ENCODE results near the gene METTL25. TPM values are rescaled to one million over a fixed set of nuclear protein-coding genes. Genes with fewer than 3 reads are reported as not detected.

The METTL25 gene
- total RNA-seq, 1 experiment from 2014 or later: 5.6 TPM

DNA sequence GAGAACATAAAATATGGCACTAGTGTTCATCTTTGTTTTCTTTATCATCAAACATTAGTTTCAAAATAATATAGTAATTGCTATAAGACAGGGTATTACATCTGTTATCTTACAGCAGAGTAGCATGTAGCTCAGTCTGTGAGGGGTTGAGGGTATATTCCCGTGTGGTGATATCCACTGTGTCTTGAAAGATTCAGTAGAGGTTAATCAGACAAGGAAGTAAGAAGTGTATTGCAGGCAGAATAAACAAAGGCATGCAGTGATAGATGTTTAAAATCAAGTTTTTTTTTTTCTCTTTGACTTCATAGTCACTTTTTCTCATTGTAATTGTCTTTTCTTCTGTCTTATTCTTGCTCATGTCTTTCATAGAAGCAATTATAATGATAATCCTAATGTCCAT is 48.3 kb downstream of the METTL25 start:
- DNase-seq (ENCODE audit: low spot score): no peak

DNA sequence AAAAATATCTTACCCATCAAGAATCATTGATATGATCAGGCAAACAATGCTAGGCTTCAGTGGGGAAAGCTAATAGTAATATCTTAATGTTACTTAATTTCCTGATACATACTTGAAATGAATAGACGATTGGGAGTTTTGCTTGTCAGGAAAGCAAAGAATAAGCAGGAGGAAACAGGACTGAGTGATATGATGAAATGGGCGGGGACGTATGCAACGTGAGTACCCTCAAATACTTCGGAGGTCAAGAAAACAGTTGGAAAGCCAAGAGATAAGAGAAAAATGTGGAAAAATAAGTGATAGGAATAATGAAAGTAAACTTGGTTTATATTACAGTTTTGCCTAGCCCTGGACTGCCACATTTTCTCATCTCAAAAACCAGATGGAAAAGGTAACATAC is 49.2 kb downstream of the METTL25 start:
- DNase-seq (ENCODE audit: low spot score): no peak

DNA sequence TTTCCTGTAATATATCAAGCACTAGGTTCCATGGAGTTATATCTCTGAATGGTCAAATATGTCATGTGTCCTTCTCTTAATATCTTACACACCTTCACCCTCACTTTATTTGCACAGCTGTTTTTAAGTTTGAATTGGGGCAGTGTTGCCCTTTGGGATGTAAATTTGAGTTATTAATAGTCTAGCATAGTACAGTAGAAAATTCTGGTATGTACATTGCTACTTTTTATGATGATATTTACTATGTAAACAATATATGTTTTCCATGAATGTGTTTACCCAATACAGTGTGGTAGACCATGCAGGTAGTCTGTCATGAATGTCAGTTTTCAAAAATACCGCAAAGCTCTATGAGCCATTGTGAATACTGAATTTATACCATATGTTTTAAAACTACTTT is 50.5 kb downstream of the METTL25 start:
- no peak for DNase-seq (ENCODE audit: low spot score)

DNA sequence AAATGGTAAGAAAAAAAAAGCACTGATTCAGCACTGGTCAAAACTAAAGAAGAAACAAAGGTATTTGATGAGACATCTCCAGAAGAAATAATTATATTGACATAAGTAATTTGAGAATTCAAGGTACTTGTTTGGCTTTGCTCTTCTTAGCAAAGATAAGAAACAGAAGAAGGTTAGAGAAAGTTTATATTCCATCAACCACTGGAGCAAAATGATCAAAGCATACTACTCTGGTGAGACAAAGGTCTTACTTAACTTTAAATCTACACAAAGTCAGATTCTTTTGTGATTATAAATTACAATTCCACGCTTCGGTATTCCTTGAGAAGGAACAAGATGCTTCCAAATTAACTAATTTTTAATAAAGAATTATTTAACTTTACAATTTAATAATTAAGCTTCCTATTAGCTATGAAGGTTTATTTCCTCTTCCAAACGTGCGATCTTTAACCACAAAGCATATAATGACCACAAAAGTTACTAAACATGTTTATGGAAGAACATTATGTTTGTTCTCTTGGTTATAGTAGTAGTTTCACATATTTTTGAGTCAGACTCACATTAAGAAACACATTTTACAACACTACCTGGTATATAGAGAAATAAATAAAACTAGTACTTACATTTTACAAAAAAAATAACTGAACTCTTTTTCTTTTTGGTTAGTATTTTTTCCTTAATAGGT is 53.4 kb downstream of the METTL25 start:
- no peak for DNase-seq (ENCODE audit: low spot score)

DNA sequence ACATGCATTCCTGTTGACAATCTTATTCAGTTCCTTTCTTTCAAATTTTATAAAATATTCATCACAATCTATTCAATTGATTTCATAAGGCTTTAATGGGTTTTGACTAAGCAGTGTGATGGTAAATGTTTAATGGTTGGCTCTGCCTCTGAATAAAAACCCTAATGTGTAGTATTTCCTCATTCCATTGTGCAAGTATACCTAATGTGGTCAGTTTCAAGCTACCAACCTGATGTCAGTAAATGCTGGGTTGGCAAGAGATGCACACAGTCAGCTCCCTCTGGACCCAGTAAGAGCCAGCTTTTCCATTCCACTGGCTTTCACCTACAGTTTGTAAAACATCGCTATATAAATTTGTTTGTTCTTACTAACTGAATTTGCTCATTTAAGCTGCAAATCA is 53.9 kb downstream of the METTL25 start:
- DNase-seq (ENCODE audit: low spot score): no peak

DNA sequence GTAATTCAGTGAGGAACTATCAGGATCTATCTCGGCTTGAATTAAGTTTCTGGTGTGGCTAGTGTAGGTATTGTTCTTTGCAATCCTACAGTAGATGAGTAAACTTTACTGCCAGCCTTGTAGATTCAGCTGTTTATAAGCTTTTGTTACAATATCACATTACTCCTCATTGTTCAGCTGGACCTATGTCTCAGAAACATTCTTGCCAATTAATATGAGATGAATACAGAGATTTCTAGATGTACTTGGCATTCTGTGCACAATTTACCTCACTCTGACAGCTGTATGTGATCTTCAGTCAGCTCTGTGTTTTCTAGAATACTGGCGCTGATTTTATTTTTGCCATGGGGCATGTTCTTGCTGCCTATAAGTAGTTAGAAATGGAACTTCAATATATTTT is 55.7 kb downstream of the METTL25 start:
- DNase-seq (ENCODE audit: low spot score): no peak

DNA sequence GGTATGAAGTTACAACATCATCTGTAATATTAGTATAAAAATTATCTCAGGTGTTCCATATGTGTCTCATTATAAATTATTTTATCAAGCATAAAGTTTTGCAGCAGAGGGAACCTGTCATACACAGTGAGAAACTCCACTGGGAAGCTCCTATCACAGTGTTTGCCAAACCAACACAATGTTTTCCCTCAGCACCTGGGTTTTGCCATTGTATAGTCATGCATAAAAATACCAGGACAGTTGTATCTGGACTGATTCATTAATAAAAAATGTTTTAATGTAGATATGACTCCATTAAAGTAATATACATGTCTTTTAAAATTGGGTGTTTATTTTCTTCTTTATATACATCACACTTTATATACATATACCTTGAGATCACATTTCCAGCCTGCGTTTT is 56.6 kb downstream of the METTL25 start:
- no peak for DNase-seq (ENCODE audit: low spot score)

DNA sequence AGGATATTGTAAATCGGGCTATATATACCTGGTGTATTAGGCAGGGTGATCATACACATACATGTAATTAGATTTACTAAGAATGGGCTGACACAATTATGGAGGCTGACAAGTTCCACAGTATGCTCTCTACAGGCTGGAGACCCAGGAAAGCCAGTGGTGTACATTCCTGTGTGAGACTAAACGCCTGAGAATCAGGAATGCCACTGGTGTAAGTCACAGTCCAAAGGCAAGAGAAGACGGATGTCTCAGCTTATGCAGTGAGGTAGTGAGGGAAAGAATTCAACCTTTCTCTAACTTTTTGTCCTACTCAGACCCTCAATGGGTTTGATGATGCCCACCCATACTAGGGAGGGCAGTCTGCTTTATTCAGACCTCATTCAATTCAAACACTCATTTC is 57.1 kb downstream of the METTL25 start:
- DNase-seq (ENCODE audit: low spot score): no peak

DNA sequence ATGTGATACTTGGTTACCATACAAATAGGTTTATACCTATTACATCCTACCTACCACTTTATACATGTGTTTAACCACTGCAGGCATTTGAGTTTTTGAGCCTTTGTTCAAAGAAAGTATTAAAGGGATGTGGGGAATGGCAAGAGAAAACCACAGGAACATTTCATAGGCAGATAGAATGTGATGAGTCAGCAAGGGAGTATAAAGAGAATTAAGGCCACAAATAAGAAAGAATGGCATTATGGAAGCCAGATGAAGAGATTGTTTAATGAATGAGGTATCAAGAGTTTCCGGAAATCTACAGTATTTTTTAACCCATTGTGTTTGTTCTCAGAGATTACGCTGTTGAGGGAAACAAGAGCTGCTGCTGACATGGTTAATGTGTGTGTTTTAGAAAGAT is 66.9 kb downstream of the METTL25 start:
- DNase-seq (ENCODE audit: low spot score): peak; percentile 50

DNA sequence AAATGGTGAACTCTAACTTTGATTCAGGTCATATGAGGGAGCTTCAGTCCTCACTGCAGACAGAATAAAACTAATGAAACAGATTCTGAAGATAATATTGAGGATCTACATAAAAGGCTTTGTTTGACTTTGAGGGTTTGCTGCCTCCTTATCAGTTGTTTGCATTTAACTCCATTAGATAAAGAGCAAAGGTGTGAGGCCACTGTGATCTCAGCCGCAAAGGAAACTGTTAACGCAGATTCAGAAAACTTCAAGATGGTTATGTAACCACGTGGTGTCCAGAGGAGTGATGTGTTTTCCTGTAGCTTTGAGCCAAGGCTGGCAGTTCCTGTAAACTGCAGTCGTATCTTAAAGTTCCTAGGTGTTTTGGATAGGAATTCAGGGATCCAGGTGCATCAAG is 67.8 kb downstream of the METTL25 start:
- DNase-seq (ENCODE audit: low spot score): no peak

DNA sequence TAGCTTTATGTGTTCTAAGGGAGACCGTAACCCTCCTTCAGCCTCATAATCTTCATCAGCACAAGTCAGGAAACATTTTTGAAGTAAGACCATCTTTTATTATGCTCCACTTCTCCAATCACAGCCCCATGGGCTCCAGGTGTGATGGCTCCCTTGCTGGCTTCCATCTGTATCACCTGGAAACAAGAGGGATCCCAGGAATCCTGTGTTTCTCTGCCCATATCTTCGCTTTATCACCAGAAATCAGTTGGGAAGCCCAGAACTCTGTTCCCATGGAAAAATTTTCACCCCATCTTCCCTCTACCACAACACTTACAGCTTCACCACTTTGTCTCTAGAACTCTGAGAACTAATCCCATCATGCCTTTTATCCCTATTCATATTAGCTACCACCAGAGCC is 68.3 kb downstream of the METTL25 start:
- DNase-seq (ENCODE audit: low spot score): no peak

DNA sequence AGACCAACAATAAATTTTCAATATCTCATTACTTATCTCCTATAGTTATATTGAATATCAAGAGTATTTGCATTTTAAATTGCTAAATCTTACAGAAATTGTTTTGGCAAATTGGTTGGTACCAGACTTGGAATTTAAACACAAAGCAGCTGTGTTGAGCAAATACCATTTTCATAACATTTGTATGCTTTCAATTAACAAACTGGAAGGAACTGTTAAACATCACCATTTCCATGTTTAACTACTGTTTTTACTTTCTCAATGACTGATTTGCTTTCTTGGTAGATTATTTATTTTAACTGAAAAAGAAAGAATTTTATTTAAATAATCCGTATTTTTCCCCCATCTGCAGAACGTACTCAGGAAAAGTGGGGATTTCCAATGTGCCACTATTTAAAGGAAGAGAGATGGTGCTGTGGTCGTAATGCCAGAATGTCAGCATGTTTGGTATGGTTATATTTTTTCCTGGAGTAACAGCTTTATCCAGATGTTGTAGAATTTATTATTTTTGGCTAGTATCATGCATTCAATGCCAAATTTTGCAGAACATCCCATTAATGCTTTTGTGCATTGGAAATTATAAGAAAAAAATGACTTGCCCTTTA is 72.3 kb downstream of the METTL25 start:
- no peak for DNase-seq (ENCODE audit: low spot score)

DNA sequence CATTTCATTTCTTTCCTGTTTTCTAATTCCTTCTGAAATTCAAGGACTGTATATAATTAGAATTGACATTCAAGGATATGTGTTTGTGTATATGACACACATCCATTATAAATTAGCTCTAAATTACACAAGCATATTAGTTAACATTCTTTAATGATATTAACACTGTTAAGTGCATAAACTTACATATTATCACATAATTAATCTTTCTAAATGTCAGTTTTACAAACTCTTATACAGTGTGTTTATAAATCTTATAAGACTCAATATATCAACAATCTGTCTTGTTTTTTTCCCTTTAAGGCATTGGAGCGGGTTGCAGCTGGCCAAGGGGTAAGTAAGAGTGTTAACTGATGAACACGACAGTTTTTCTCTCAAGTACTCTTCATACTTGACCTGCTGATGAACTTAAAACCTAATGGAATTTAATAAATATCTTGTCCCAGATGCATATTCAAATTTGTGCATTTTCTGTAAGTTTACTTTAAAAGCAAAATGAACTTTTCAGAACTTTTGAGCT is 76.1 kb downstream of the METTL25 start:
- DNase-seq (ENCODE audit: low spot score): no peak

DNA sequence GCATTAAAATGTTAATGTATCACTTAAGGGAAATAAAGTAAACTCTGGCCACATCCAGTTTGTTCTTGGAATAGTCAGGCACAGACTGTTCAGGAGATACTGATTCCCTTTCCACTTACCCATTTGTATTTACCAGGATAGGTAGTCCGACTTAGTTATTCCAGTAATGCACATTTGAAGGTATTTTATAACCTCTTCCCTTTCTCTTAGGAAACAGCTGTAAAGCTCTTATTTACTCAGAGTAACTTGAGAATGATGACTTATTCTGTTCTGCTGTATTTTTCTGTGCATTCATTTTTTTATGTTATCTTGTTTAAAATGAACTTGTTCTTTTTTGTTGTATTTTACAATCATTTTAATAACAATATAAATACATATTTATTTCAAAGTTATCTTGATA is 78.0 kb downstream of the METTL25 start:
- no peak for DNase-seq (ENCODE audit: low spot score)

DNA sequence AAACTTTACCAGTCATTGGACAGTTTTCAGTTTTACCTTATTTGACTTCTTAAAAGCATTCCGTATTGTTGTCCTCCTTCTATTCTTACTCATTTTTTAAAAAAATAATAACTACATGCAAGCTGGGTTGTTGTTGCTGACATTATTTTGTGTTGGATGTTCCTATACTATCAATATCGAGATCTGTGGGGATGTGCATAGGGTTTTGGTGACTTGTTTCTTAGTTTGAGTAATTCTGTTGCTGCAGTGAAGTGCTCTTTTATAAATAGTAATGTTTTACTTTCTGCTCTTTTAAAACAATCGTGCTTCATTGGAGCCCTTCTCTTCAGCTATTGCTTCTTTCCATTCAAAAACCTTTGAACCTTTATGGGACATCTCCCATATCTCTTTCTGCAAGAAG is 79.4 kb downstream of the METTL25 start:
- DNase-seq (ENCODE audit: low spot score): no peak

DNA sequence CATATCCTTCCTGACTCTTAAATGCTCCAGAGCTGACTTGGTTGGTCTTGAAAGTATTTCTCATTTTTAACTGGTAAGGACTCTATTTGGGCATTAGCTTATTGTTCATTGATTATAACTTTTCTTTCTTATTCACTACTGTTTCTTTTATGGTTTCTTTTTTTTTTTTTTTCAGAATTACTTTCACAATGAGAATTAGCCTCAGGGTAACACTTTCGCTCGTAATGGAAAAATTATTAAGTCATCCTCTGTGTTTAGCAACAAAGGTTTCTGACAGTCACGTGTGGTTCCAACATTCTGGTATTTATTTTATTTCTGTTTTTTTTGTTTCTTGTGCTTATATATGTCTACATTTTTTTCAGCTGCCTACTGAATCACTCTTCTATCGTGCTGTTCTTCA is 80.0 kb downstream of the METTL25 start:
- DNase-seq (ENCODE audit: low spot score): no peak

DNA sequence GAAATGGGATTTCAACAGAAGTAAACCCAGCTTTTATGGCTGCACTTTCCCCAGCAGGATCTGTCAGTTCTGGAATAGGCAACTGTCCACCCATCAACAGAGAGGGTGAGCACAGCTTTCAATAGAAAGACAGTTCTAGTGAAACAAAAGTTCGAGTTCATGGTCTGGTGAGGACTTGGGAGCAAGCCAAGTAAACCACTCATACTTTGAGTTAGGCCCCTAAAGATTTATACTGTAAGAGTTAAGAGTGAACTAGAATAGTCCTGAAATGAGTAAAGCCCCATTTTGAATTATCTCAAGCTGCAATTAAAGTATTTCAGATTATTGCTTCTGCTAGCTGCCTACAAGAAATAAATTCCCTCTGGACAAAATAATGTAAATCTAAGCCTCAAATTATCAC is 82.6 kb downstream of the METTL25 start:
- DNase-seq (ENCODE audit: low spot score): no peak

DNA sequence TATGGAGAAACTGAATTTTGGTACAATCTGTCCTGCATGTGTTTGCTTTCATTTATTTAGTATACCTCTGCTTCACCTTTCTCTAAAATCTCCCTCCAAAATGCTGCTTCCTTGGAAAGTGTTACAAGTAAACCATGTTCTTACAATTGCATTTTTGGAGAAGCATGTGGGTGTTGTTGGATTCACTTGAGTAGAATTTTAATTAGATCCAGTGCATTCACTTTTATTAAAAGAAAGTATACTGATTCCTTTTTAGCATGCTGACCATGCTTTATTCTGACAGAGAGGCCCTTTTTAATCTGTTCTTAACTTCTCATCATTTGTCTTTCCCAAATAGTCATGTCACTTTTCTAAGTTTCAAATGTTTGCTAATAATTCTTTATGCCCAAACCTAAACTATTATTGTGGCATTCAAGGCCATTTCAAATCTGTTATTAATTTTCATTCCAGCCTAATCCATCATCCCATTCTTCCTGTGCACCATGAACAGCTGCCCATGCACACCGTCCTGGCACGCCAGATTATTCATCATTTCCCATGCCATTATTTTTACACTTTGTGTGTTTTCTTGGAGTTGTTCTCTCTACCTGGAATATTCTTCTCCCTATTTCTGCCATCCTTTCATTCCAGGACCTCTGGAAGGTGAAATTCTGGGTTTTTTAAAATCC is 90.7 kb downstream of the METTL25 start:
- no peak for DNase-seq (ENCODE audit: low spot score)

DNA sequence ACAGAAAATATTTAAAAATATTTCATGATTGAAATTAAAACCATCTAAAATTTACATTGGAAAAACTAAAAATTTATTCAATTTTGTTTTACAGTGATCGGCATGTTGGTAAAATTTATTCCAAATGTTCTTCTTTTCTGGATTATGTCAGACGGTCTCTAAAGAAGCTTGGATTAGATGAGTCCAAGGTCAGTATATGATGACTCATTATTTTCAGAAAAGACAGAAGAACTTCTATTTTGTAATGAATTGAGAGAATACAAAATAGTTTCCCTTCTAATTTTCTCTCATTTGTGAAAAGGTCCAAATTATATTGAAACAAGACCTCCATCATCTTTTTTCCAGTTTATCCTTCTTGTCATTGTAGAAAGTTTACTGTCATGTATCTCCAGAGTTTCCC is 98.3 kb downstream of the METTL25 start:
- DNase-seq (ENCODE audit: low spot score): no peak

DNA sequence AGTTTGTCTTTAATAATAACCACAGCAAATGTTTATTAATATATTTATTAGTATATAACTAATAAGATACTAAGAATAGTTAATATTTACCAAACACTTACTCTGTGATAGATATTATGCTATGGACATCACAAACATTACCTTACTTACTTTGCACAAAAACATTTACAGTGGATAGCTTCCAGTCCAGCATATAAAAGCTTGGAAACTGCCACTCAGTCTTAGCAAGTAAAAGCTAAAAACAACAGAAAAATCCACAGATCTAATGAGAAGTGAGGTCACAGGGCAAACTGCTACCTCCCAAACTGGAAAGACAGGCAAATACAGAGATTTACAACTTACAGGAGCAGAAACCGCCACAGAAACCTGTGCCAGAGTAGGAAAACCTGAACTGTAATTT is 99.8 kb downstream of the METTL25 start:
- DNase-seq (ENCODE audit: low spot score): no peak

DNA sequence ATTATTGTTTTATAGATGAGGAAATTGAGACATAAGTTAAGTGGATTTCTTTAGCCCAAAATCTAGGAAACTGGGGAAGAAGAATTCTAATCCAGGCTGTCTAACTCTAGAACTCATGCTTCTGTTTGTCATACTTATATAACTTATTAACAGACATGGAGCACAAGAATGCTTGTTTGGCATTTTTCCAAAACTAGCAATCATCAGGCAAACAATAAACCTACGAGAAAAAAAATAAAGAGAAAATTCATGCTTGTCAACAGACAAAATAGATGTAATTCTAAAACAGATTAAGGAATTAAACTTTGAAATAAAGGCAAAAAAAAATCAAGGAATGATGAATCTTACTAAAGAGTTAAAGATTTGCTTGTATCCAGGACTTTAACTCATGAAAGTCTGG is 103.1 kb downstream of the METTL25 start:
- DNase-seq (ENCODE audit: low spot score): no peak

DNA sequence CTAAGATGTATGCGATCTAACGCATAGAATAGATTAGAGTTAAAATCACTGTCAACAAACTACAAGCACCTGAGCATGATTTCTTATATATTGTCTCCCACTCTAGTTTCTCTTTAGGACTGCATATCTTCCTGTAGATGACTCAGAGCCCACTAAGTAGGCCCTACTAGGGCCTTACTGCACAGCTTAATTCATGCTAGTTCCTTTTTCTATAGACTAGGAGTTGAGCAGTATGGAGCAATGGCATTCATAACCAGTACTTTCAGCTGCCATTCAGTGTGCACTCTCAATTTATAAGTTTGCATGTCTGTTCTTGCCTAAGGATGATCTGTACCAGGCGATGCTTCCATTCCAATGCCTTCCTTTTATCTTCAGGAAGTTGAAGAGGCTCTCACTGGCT is 103.5 kb downstream of the METTL25 start:
- no peak for DNase-seq (ENCODE audit: low spot score)

DNA sequence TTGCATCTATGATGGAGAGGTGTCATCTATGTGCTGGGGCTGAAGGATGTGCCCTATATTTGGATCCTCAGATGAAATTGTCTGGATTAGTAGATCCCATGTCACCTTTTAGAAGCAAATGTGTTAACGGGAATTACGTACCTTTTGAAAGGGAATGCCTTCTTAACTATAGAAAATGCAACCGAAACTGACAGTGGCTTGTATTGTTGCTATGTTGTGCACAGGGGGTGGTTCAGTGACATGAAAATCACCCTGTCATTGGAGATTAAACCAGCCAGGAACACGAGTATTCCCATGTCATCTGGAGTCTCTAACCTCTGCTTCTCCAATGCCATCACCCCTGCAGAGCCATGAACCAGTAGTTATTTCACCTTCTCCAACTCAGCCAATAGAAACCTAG is 110.2 kb downstream of the METTL25 start:
- no peak for DNase-seq (ENCODE audit: low spot score)

All from H4 (cell line).